Choroid plexus epithelial cell (primary cell): ENCODE measurements around the gene N4BP2.

Source experiments
- DNase-seq: peaks from one replicate; pipeline ENCODE4 v3.0.0-alpha.2; 2010; ENCODE audit warnings: low read depth
- H3K4me3 ChIP-seq: 2 replicates; pipeline ENCODE4 v1.5.1; 2011; ENCODE audit warnings: low read depth, mild to moderate bottlenecking, control low read depth, low read length, moderate library complexity
- CTCF ChIP-seq: conservative IDR thresholded peaks from 2 replicates; pipeline ENCODE4 v1.5.1; 2011; ENCODE audit warnings: low read depth, mild to moderate bottlenecking, control low read depth, inconsistent platforms, low read length, moderate library complexity

The N4BP2 gene

GRCh38 chr4:40195182-40196177 lies 138.8 kb downstream of the N4BP2 start:
- DNase-seq, result no peak
- no peak overlapping the region for H3K4me3 ChIP-seq
- TF ChIP-seq CTCF, result no peak

DNA sequence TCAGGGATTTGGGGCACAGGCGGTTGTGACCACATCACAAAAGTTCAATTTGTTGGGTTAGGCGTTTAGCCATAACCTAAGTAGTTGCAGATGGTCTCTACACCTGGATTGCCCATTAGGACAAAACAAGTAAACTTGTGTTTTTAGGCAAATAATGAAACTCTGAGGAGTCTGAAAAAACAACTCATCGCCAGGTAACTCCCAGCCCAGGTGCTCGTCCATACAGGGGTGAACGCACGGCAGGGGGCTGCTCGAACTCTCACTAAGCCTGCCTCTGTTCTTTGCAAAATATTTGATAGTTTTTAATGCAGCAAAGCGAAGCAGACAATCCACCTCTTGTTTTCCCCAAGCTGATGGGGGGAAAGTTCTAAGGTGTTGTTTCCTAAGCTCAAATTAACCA lies 139.6 kb downstream of the N4BP2 start:
- no peak for DNase-seq
- no peak overlapping the region for H3K4me3 ChIP-seq

GRCh38 chr4:40196724-40197281 lies 140.2 kb downstream of the N4BP2 start, which contains the start of gene RHOH:
TSS of gene RHOH (plus strand) at chr4:40197031. CDS start at chr4:40243387, 46,356 bp downstream.
- no peak for DNase-seq
- no peak within 1 kb of the TSS for H3K4me3 ChIP-seq
- no peak for TF ChIP-seq CTCF

More for the DNA sequence above, 139.6 kb downstream of the N4BP2 start:
- no peak for TF ChIP-seq CTCF

DNA sequence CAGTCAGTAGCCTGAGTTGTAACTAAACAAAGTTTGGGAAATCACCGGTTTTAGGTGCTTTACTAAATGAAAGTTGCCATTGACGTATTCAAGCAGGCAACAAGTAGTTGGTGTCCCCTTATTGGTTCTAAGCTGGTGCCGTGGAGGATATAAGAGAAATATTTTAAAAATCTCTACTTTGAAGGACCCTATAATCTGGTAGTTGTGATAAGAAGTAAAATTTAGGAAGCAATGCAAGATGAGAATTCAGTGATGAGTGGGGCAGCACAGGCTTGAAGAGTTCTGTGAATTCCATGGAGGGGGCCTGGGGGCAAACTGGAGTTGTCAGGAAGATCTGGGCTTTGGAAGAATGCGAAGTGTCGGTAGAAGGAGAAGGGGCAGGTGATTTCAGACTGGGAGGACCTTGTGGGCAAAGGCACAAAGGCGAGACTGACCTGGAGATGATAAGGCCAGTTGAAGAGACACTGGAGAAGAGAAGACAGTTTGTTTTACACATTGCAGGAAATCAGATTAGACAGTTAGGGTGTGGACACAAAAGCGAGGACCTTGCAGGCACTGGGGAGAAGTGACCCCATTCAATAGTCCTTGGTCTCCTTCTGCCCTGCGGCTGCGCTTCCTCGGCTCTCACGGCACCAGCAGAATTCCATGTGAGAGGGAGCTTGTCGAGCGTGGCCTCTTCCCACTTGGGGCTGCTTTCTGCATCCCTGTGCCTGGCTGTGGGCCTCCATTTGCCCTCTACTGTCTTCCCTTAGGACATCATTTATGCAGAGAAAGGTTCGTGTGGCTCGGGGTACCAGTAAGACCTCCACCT lies 141.4 kb downstream of the N4BP2 start:
- DNase-seq, result no peak
- H3K4me3 ChIP-seq, result no peak overlapping the region
- no peak for TF ChIP-seq CTCF

- no peak for TF ChIP-seq CTCF
- H3K4me3 ChIP-seq, result no peak overlapping the region
- DNase-seq, result no peak
Observed at GRCh38 chr4:40199179-40199670, 142.6 kb downstream of the N4BP2 start.

DNA sequence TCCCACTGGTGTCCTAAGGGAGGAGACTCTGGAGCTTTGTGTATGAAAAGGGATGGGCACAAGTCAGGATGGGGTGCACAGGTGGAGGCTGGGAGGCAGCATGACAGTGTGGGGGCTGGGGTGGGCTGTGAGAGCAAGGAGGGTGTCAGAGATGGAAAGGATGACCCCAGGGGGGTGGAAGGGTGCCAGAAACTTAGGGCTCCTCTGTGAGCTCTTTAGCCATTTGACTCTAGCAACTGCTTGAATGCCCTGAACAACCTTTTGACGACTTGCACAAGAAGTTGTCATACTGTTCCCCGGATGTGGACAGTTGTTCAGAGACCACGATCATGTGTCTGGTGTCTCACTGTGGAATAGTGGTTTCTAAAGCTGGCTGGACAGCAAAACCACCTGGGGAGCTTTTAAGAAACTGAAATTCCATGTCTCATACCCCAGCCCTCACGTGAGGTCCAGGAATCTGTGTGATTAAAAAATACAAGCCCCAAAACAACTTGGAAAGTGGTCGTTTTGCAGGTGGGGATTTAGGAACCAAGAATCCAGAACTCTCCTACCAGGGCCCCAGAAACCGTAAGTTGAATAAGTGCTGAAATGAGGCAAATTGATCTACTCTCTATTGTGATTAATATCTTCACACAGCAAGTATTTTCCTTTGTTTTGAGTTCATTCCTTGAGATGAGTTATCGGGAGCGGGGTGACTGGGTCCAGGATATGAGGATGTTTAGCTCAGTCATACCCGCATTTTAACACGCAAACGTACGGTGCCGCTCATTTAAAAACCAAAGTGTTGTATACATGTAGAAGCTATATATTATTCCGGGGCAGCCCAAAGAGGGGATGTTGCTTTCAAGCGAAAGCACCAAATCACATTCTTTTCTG lies 143.6 kb downstream of the N4BP2 start:
- no peak overlapping the region for H3K4me3 ChIP-seq
- DNase-seq, result peak; percentile 84
- TF ChIP-seq CTCF, result no peak
